Measurements from ENCODE around the gene TTLL11. TPM values are rescaled to one million over a fixed set of nuclear protein-coding genes. Genes with fewer than 3 reads are reported as not detected.

The TTLL11 gene
- total and polyA plus RNA-seq, 4 donors, result 3.6 to 7.8 (median 5.9) TPM

DNA sequence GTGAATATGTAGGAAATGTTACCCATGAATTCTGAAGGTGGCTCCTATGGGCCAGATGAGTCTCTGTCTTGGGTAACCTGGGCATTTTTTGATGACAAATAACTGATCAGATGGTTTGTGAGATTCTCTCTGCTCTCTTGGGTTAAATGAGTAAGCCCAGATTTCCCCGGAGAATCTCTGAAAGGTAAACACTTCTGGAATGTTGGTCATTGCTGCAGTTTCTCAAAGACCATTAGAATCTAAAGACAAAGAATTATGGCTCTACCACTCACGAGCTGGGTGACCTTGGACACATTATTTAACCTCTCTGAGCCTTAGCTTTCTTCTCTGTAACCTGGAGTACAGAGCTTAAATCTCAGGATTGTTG lies 250.5 kb downstream of the TTLL11 start:
- Histone ChIP-seq H3K9ac (ENCODE audit: insufficient read depth in 1 of 2, low read length in 2 of 2) (no peak overlapping the region), H3K27ac (ENCODE audit: low read depth in 1 of 2, low read length in 1 of 2) (no peak overlapping the region), H3K4me3 (no peak overlapping the region), H3K27me3 (ENCODE audit: control insufficient read depth in 3 of 3, insufficient read depth in 3 of 3, low read length in 2 of 3) (no peaks in the 10 kb centered on the region), H3K9me3 (ENCODE audit: control insufficient read depth in 4 of 4, insufficient read depth in 3 of 4, low read length in 3 of 4) (peaks cover 0 to 5% (median 0%) of the 10 kb centered on the region in 4 donors), H3K36me3 (ENCODE audit: control insufficient read depth in 4 of 4, insufficient read depth in 4 of 4, low read length in 4 of 4) (no peaks in the 10 kb centered on the region), H3K4me1 (ENCODE audit: control insufficient read depth in 5 of 5, insufficient read depth in 5 of 5, low read length in 5 of 5) (no peaks in the 10 kb centered on the region)
- ATAC-seq (ENCODE audit: insufficient read depth, low FRiP score), result no peak
- no peak for DNase-seq
- 67 to 74% methylated on average over 2 of the region's 2 CpGs for WGBS, 2 donors
- TF ChIP-seq, protein P1, sequence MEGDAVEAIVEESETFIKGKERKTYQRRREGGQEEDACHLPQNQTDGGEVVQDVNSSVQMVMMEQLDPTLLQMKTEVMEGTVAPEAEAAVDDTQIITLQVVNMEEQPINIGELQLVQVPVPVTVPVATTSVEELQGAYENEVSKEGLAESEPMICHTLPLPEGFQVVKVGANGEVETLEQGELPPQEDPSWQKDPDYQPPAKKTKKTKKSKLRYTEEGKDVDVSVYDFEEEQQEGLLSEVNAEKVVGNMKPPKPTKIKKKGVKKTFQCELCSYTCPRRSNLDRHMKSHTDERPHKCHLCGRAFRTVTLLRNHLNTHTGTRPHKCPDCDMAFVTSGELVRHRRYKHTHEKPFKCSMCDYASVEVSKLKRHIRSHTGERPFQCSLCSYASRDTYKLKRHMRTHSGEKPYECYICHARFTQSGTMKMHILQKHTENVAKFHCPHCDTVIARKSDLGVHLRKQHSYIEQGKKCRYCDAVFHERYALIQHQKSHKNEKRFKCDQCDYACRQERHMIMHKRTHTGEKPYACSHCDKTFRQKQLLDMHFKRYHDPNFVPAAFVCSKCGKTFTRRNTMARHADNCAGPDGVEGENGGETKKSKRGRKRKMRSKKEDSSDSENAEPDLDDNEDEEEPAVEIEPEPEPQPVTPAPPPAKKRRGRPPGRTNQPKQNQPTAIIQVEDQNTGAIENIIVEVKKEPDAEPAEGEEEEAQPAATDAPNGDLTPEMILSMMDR (IDR thresholded peaks at IDR 0.05; ENCODE audit: control extremely low read depth, extremely low read depth), result no peak

DNA sequence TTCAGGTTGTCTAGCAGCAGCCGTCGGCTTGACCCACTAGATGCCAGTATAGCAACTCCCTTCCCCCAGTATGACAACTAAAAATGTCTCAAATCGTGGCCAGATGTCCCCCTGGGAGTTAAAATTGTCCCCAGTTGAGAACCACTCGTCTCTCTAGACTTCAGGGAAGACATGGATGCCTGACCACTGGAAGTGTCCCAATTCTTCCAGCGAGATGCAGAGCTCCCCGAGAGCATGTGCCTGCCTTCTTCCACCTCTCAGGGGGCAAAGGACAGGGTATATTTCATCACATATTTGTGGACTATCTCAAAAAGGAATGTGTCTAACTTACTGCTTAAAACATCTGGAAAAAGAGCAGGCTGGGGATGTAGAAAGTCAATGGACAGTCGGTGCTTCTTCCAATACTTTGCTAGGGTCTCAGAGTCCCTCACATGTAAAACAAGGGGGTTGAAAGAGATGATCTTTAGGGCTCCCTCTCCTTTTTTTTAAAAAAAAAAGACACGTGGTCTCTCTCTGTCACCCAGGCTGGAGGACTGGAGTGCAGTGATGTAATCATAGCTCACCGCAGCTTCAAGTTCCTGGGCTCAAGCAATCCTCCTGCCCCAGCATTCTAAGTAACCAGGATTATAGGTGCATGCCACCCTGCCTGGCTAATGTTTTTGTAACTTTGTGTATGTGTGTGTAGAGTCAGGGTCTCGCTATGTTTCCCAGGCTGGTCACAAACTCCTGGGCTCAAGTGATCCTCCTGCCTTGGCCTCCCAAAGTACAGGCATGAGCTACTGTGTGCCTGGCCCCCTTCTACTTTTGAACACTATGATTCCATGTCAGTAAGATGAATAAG lies 251.1 kb downstream of the TTLL11 start:
- Histone ChIP-seq H3K9me3 (ENCODE audit: control insufficient read depth in 4 of 4, insufficient read depth in 3 of 4, low read length in 3 of 4) (peaks cover 0 to 5% (median 0%) of the 10 kb centered on the region in 4 donors), H3K4me3 (no peak overlapping the region), H3K4me1 (ENCODE audit: control insufficient read depth in 5 of 5, insufficient read depth in 5 of 5, low read length in 5 of 5) (no peaks in the 10 kb centered on the region), H3K27ac (ENCODE audit: low read depth in 1 of 2, low read length in 1 of 2) (no peak overlapping the region), H3K36me3 (ENCODE audit: control insufficient read depth in 4 of 4, insufficient read depth in 4 of 4, low read length in 4 of 4) (no peaks in the 10 kb centered on the region), H3K27me3 (ENCODE audit: control insufficient read depth in 3 of 3, insufficient read depth in 3 of 3, low read length in 2 of 3) (no peaks in the 10 kb centered on the region), H3K9ac (ENCODE audit: insufficient read depth in 1 of 2, low read length in 2 of 2) (no peak overlapping the region)
- 84 to 85% methylated on average over 10 of the region's 10 CpGs for WGBS, 2 donors
- TF ChIP-seq, protein P1 (IDR thresholded peaks at IDR 0.05; ENCODE audit: control extremely low read depth, extremely low read depth), result no peak
- DNase-seq, result no peak
- ATAC-seq (ENCODE audit: insufficient read depth, low FRiP score), result no peak

DNA sequence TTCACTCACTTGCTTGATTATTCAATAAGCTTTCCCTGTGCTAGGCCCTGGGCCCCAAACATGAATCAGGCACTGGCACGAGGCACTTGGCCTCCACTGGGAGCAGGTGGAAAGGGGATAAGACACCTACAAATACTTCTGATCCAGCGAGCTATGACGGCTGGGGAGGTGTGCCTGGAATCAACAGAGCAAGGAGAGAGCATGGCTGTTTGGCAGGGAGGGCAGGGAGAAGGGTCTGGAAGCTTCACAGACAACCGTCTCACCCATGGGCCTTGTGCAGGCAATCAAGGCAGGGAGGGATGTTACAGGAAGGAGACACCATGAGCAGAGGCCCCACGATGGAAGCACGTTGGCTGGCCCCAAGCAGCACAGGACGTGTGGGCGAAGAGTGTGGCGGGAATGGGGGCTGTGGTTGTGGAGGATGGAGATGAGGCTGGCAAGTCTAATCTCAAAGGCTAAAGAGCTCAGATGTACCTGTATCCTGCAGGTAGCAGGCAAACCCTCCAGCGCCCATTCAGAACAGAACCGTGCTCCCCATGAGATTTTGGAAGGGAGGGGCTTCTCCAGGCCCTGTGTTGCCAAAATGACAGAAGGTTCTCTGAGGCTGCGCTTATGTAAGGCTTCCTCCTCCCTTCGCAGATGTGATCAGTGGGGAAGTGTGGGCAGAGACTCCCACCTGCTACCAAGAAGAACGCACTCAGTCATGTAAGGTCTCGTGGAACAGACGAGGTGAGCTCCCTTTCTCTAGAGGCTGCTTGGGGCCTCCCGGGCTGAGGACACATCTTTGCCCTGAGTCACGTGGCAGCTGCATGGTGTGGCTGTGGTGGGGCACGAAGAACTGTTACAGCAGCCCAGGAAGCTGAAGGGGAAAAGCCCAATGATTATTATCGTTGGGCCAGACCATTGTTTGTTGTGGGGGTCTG lies 252.0 kb downstream of the TTLL11 start:
- Histone ChIP-seq H3K4me3 (no peak overlapping the region), H3K9me3 (ENCODE audit: control insufficient read depth in 4 of 4, insufficient read depth in 3 of 4, low read length in 3 of 4) (peaks cover 0 to 5% (median 0%) of the 10 kb centered on the region in 4 donors), H3K36me3 (ENCODE audit: control insufficient read depth in 4 of 4, insufficient read depth in 4 of 4, low read length in 4 of 4) (no peaks in the 10 kb centered on the region), H3K27me3 (ENCODE audit: control insufficient read depth in 3 of 3, insufficient read depth in 3 of 3, low read length in 2 of 3) (no peaks in the 10 kb centered on the region), H3K27ac (ENCODE audit: low read depth in 1 of 2, low read length in 1 of 2) (no peak overlapping the region), H3K9ac (ENCODE audit: insufficient read depth in 1 of 2, low read length in 2 of 2) (no peak overlapping the region), H3K4me1 (ENCODE audit: control insufficient read depth in 5 of 5, insufficient read depth in 5 of 5, low read length in 5 of 5) (no peaks in the 10 kb centered on the region)
- 78 to 90% methylated on average over 20 of the region's 20 CpGs for WGBS, 2 donors
- ATAC-seq (ENCODE audit: insufficient read depth, low FRiP score) (no peak), DNase-seq (no peak)
- TF ChIP-seq, protein P1 (IDR thresholded peaks at IDR 0.05; ENCODE audit: control extremely low read depth, extremely low read depth), result no peak
